ENCODE measurements around the gene ISG15.

DNA sequence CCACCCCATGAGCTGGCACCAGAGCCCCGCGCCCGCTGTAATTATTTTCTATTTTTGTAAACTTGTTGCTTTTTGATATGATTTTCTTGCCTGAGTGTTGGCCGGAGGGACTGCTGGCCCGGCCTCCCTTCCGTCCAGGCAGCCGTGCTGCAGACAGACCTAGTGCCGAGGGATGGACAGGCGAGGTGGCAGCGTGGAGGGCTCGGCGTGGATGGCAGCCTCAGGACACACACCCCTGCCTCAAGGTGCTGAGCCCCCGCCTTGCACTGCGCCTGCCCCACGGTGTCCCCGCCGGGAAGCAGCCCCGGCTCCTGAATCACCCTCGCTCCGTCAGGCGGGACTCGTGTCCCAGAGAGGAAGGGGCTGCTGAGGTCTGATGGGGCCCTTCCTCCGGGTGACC, 41.7 kb downstream of the ISG15 start:
- TF ChIP-seq SP1 (IDR thresholded peaks at IDR 0.05) (no peak), BHLHE40 (IDR thresholded peaks at IDR 0.05; ENCODE audit: borderline replicate concordance) (no peak), SUZ12 (IDR thresholded peaks at IDR 0.05) (no peak), ZNF384 (IDR thresholded peaks at IDR 0.05) (no peak), FOXM1 (IDR thresholded peaks at IDR 0.05; ENCODE audit: borderline replicate concordance) (no peak), FOXK2 (IDR thresholded peaks at IDR 0.05) (no peak)

Measured in HEK293T (cell line).